ENCODE measurements around the gene TEAD1.

The TEAD1 gene

DNA sequence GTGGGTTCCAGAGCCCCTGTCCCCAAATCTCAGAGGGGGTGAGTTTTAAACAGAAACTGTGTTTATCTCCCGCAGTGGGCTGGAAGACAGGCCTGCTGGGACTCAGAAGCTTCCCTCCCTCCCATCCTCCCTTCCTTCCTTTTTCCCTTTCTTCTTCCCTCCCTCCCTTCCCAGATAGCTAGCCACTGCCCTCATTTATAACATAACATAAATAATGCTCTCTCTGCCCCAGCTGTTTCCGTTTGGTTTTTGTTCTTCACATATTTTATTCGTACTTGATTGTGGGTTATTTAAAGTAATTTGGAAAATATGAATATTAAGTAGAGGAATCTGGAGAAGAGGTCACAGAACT lies 140.9 kb downstream of the TEAD1 start:
- no peak for TF ChIP-seq CTCF (conservative IDR thresholded peaks at IDR 0.05; ENCODE audit: low read depth)
- CTCF ChIA-PET = no interaction called here

DNA sequence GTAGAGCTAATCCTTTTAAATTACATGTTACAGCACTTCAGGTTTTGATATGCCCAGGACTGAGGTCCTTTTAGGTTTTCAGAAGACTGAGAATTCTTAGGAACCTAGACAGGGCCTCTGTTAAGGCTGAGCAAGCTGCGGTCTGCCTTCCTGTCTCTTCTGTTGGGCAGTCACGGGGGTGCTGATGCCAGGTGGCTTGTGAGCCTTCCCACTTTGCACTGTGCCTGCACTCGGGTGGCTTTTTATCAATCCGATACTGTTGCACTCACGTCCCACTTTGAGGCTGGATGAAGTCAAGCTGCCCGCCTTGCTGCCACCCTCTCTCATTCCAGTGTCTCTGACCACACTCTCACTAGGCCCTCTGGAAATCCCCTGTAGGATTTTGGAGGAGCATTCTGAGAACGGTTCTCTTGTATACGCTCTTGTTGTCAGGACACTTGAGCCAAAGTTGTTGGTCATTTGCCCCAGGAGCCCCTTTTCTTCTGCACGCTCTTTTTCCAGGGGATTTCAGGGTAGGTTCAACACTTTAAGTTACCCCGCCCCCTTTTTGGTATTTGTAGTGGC lies 141.8 kb downstream of the TEAD1 start:
- ChIA-PET CTCF (interaction anchor here (0.6 kb wide), 1 partner anchor 14 kb away, joined by 3 read pairs; no protein-coding TSS in a partner anchor), POLR2A (ENCODE audit: low non-redundant PET) (no interaction called here)
- peak overlapping the region; percentile 50 for H3K27ac ChIP-seq
- no peak for DNase-seq (ENCODE audit: low spot score)
- TF ChIP-seq CTCF (conservative IDR thresholded peaks at IDR 0.05; ENCODE audit: low read depth) = no peak

More for the DNA sequence above, 140.9 kb downstream of the TEAD1 start:
- DNase-seq (ENCODE audit: low spot score) = no peak
- POLR2A ChIA-PET (ENCODE audit: low non-redundant PET) = no interaction called here
- H3K27ac ChIP-seq = peak overlapping the region; percentile 90

- peak overlapping the region; percentile 76 for H3K27ac ChIP-seq
- no peak for DNase-seq (ENCODE audit: low spot score)
- no peak for TF ChIP-seq CTCF (conservative IDR thresholded peaks at IDR 0.05; ENCODE audit: low read depth)
- POLR2A ChIA-PET (ENCODE audit: low non-redundant PET) = no interaction called here
- CTCF ChIA-PET = no interaction called here
These were observed 143.6 kb downstream of the TEAD1 start for GRCh38 chr11:12817681-12818332.

- DNase-seq (ENCODE audit: low spot score) = peak; percentile 76
- ChIA-PET POLR2A (ENCODE audit: low non-redundant PET) (no interaction called here), CTCF (interaction anchor here (0.7 kb wide), 2 partner anchors 37 to 138 kb away, joined by 3 read pairs; no protein-coding TSS in a partner anchor)
- no peak for TF ChIP-seq CTCF (conservative IDR thresholded peaks at IDR 0.05; ENCODE audit: low read depth)
- H3K27ac ChIP-seq = peak overlapping the region; percentile 76
These were observed 144.3 kb downstream of the TEAD1 start for GRCh38 chr11:12818333-12819015.

DNA sequence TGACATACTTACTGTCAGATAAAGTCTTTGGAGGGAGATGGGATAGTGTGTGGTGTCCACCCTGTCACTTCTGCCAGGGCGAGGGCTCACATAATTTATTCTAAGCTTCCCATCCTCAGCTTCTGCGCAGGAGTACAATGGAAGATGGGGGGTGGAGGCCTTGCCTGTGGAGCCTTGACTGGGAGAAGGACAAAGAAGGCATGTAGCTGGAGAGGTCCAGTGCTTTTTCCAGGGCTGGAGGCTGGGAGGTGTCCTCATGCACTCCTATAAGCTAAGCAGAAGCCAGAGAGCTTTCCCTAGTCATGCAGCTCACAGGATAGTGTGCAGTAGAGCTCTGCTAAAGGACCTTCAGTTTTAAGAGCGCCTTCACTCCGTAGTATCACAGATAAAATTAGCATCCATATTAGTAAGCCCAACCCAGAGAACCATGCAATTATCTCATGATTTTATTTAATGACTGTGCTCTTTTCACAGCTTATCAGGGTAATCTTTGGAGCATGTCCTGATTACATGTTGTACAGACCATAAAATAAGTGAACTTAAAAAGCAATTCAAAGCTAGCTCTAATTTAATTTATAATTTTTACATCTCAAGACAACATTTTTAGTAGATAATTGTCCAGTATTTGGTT lies 148.3 kb downstream of the TEAD1 start:
- ChIA-PET POLR2A (ENCODE audit: low non-redundant PET) (no interaction called here), CTCF (no interaction called here)
- no peak for TF ChIP-seq CTCF (conservative IDR thresholded peaks at IDR 0.05; ENCODE audit: low read depth)
- H3K27ac ChIP-seq = no peak overlapping the region
- no peak for DNase-seq (ENCODE audit: low spot score)

- no peak for DNase-seq (ENCODE audit: low spot score)
- POLR2A ChIA-PET (ENCODE audit: low non-redundant PET) = no interaction called here
- 0 out of 2 replicates have a peak overlapping the region, but pooled peaks have one; percentile 34 for H3K27ac ChIP-seq
- CTCF ChIA-PET = no interaction called here
- no peak for TF ChIP-seq CTCF (conservative IDR thresholded peaks at IDR 0.05; ENCODE audit: low read depth)
These were observed 150.2 kb downstream of the TEAD1 start for GRCh38 chr11:12824281-12825041.

Data from RWPE1 (cell line).